ENCODE data around the gene C2orf72. TPM values are rescaled to one million over a fixed set of nuclear protein-coding genes. Genes with fewer than 3 reads are reported as not detected.

Gene C2orf72
- total RNA-seq, 4 donors from 2014 or later, result 0.21 to 1.6 (median 1.1) TPM; not detected in 1

- peaks cover 0 to 35% (median 4%) of the 10 kb centered on the region in 3 donors for H3K4me1 ChIP-seq
- no peak overlapping the region for H3K4me3 ChIP-seq
- peaks cover 0 to 57% (median 0%) of the 10 kb centered on the region in 4 donors for H3K27me3 ChIP-seq
- H3K27ac ChIP-seq, result peak overlapping the region in 2 of 4 donors; percentile 0 to 41
- intact Hi-C loops (cut with DNase I), result no loop called here
- no peaks in the 10 kb centered on the region for H3K9me3 ChIP-seq
- 49 to 50% methylated on average over 7 to 10 of the region's 10 CpGs for WGBS, 2 donors
- no peak for TF ChIP-seq POLR2A (IDR thresholded peaks at IDR 0.05)
- TF ChIP-seq, protein P1, sequence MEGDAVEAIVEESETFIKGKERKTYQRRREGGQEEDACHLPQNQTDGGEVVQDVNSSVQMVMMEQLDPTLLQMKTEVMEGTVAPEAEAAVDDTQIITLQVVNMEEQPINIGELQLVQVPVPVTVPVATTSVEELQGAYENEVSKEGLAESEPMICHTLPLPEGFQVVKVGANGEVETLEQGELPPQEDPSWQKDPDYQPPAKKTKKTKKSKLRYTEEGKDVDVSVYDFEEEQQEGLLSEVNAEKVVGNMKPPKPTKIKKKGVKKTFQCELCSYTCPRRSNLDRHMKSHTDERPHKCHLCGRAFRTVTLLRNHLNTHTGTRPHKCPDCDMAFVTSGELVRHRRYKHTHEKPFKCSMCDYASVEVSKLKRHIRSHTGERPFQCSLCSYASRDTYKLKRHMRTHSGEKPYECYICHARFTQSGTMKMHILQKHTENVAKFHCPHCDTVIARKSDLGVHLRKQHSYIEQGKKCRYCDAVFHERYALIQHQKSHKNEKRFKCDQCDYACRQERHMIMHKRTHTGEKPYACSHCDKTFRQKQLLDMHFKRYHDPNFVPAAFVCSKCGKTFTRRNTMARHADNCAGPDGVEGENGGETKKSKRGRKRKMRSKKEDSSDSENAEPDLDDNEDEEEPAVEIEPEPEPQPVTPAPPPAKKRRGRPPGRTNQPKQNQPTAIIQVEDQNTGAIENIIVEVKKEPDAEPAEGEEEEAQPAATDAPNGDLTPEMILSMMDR (IDR thresholded peaks at IDR 0.05), result no peak
- no peaks in the 10 kb centered on the region for H3K36me3 ChIP-seq
- DNase-seq, result no peak
Measured at GRCh38 chr2:231007286-231008098, 29.8 kb upstream of the C2orf72 start.

DNA sequence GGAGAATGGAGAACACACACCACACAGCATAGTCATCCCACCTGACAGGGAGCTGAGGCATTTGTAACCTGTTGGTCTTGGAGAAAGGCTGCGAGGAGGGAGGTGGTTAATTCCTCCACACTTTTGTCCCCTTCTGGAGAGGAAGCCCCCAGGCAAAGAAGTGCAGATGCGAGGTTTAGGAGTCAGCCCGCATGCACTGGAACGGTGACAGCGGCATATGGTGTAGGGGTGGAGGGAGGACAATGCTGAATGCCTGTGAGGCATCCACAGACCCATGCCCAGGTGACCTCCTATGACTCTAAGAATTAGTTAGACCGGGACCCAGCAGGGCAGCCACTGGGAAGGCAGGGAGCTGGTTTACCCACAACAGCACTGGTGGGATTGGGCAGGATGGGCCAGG lies 29.2 kb upstream of the C2orf72 start:
- peaks cover 0 to 39% (median 4%) of the 10 kb centered on the region in 3 donors for H3K4me1 ChIP-seq
- H3K36me3 ChIP-seq, result no peaks in the 10 kb centered on the region
- no peak for DNase-seq
- no peaks in the 10 kb centered on the region for H3K9me3 ChIP-seq
- peaks cover 0 to 57% (median 0%) of the 10 kb centered on the region in 4 donors for H3K27me3 ChIP-seq
- intact Hi-C loops (cut with DNase I), result no loop called here
- TF ChIP-seq, protein P1 (IDR thresholded peaks at IDR 0.05), result no peak
- no peak for TF ChIP-seq POLR2A (IDR thresholded peaks at IDR 0.05)
- 66 to 79% methylated on average over 6 of the region's 6 CpGs for WGBS, 2 donors
- H3K27ac ChIP-seq, result no peak overlapping the region
- no peak overlapping the region for H3K4me3 ChIP-seq

DNA sequence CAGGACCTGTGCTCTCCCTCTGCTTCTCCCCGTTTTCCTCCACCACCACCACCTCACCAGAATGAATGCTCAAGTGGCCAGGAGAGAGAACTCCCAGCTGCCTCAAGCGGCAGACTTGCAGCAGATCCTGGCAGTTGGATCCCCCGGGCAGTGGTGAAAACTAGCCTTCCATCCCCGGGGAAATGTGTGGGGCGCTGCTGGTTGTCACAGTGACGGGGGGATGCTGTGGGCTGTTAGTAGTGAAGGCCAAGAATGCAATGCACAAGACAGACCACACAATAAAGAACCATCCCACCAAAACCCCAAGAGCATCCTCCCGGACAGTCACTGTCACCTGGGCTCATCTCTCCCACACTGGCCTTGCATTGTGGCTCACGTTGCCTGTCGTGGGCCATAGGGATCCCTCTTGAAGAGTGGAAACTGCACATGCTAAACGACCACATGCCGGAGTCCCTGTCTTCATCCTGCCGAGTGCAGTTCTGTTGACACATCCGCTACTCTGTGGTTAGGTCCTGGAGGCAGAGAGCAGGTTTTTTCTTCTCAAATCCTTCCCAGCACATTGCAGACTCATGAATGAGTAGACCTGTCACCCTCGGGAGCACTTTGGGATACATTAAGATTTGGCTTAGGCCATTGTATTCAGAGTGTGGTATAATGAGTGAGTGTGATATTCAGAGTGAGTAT lies 27.9 kb upstream of the C2orf72 start:
- 67 to 77% methylated on average over 8 to 9 of the region's 14 CpGs for WGBS, 2 donors
- H3K9me3 ChIP-seq, result no peaks in the 10 kb centered on the region
- peaks cover 0 to 39% (median 4%) of the 10 kb centered on the region in 3 donors for H3K4me1 ChIP-seq
- TF ChIP-seq, protein P1 (IDR thresholded peaks at IDR 0.05), result no peak
- DNase-seq, result no peak
- no peak overlapping the region for H3K4me3 ChIP-seq
- H3K27me3 ChIP-seq, result peaks cover 0 to 57% (median 0%) of the 10 kb centered on the region in 4 donors
- H3K36me3 ChIP-seq, result no peaks in the 10 kb centered on the region
- H3K27ac ChIP-seq, result no peak overlapping the region
- intact Hi-C loops (cut with DNase I), result no loop called here

GRCh38 chr2:231010201-231010730 lies 27.1 kb upstream of the C2orf72 start:
- DNase-seq, result no peak
- Histone ChIP-seq H3K27me3 (peaks cover 0 to 63% (median 0%) of the 10 kb centered on the region in 4 donors), H3K4me1 (peaks cover 0 to 39% (median 4%) of the 10 kb centered on the region in 3 donors), H3K9me3 (no peaks in the 10 kb centered on the region), H3K27ac (no peak overlapping the region), H3K4me3 (no peak overlapping the region), H3K36me3 (no peaks in the 10 kb centered on the region)
- intact Hi-C loops (cut with DNase I), result no loop called here
- TF ChIP-seq POLR2A (IDR thresholded peaks at IDR 0.05), result no peak
- TF ChIP-seq, protein P1 (IDR thresholded peaks at IDR 0.05), result no peak
- 51 to 69% methylated on average over 2 of the region's 2 CpGs for WGBS, 2 donors

- no peak for DNase-seq
- H3K9me3 ChIP-seq, result no peaks in the 10 kb centered on the region
- no peak overlapping the region for H3K27ac ChIP-seq
- WGBS, 2 donors, result 0% methylated on average over 1 of the region's 2 CpGs; no CpG with 5 or more reads in 1 of the 2 donors
- no peak overlapping the region for H3K4me3 ChIP-seq
- intact Hi-C loops (cut with DNase I), result no loop called here
- no peaks in the 10 kb centered on the region for H3K36me3 ChIP-seq
- peaks cover 0 to 38% (median 4%) of the 10 kb centered on the region in 3 donors for H3K4me1 ChIP-seq
- TF ChIP-seq POLR2A (IDR thresholded peaks at IDR 0.05), result no peak
- TF ChIP-seq, protein P1 (IDR thresholded peaks at IDR 0.05), result no peak
- H3K27me3 ChIP-seq, result peaks cover 0 to 74% (median 0%) of the 10 kb centered on the region in 4 donors
Measured at GRCh38 chr2:231011526-231011925, 25.8 kb upstream of the C2orf72 start.
